ENCODE data around the gene COL1A2.

Gene COL1A2

GRCh38 chr7:94374231-94374630 is 20.5 kb upstream of the COL1A2 start:
- Histone ChIP-seq H2AK5ac (ENCODE audit: low read depth, low read length) (no peak overlapping the region), H3K23ac (ENCODE audit: low read depth, low read length, poor library complexity) (no peak overlapping the region), H3K27ac (replicated peaks; ENCODE audit: low read length) (no peak overlapping the region), H3K27me3 (ENCODE audit: control insufficient read depth in 3 of 3, insufficient read depth in 3 of 3, low read depth in 1 of 3, low read length in 3 of 3) (no peaks in the 10 kb centered on the region), H3K9ac (ENCODE audit: low read depth, low read length, poor library complexity) (no peak overlapping the region), H2BK15ac (ENCODE audit: low read length) (no peak overlapping the region), H3K4ac (ENCODE audit: low read length) (no peak overlapping the region), H3K9me3 (replicated peaks in 1 of 2; ENCODE audit: control insufficient read depth in 2 of 2, insufficient read depth in 1 of 2, low read depth in 1 of 2, low read length in 2 of 2) (peaks cover 0 to 9% of the 10 kb centered on the region in 2 donors), H2BK5ac (ENCODE audit: low read length) (no peak overlapping the region), H4K8ac (ENCODE audit: low read depth, low read length) (no peak overlapping the region), H3K36me3 (replicated peaks in 1 of 2; ENCODE audit: control insufficient read depth in 2 of 2, insufficient read depth in 2 of 2, low read length in 2 of 2) (no peaks in the 10 kb centered on the region), H3K4me3 (ENCODE audit: low read length in 2 of 2) (no peak overlapping the region), H3K18ac (ENCODE audit: low read length) (peak overlapping the region; percentile 51), H3K4me1 (ENCODE audit: control insufficient read depth in 2 of 2, insufficient read depth in 1 of 2, low read depth in 1 of 2, low read length in 2 of 2) (peaks cover 9 to 13% of the 10 kb centered on the region in 2 donors), H2BK12ac (ENCODE audit: low read length) (no peak overlapping the region), H3K14ac (ENCODE audit: low read length) (no peak overlapping the region), H4K91ac (ENCODE audit: low read depth, low read length, poor library complexity) (no peak overlapping the region), H2BK120ac (ENCODE audit: low read depth, low read length) (no peak overlapping the region), H2AFZ (ENCODE audit: low read length) (peak overlapping the region; percentile 74), H3K4me2 (ENCODE audit: insufficient read depth, low read length, poor library complexity, severe bottlenecking) (no peak overlapping the region), H3K79me1 (ENCODE audit: low read depth, low read length) (no peaks in the 10 kb centered on the region)
- DNase-seq (ENCODE audit: low spot score) = no peak
- no CpG with 5 or more reads among the region's 2 CpGs for WGBS, 2 donors (ENCODE audit: extremely low coverage in 2 of 2, insufficient read length in 2 of 2, insufficient replicate concordance in 1 of 2)

GRCh38 chr7:94374721-94375566 is 19.8 kb upstream of the COL1A2 start:
- Histone ChIP-seq H3K4me3 (ENCODE audit: low read length in 2 of 2) (no peak overlapping the region), H3K4me2 (ENCODE audit: insufficient read depth, low read length, poor library complexity, severe bottlenecking) (no peak overlapping the region), H3K4me1 (ENCODE audit: control insufficient read depth in 2 of 2, insufficient read depth in 1 of 2, low read depth in 1 of 2, low read length in 2 of 2) (peaks cover 9 to 13% of the 10 kb centered on the region in 2 donors), H4K8ac (ENCODE audit: low read depth, low read length) (no peak overlapping the region), H3K79me1 (ENCODE audit: low read depth, low read length) (no peaks in the 10 kb centered on the region), H3K14ac (ENCODE audit: low read length) (no peak overlapping the region), H3K27ac (replicated peaks; ENCODE audit: low read length) (peak overlapping the region; percentile 26), H2BK12ac (ENCODE audit: low read length) (no peak overlapping the region), H2BK15ac (ENCODE audit: low read length) (no peak overlapping the region), H2BK5ac (ENCODE audit: low read length) (no peak overlapping the region), H3K27me3 (ENCODE audit: control insufficient read depth in 3 of 3, insufficient read depth in 3 of 3, low read depth in 1 of 3, low read length in 3 of 3) (no peaks in the 10 kb centered on the region), H3K4ac (ENCODE audit: low read length) (no peak overlapping the region), H2AFZ (ENCODE audit: low read length) (peak overlapping the region; percentile 74), H3K36me3 (replicated peaks in 1 of 2; ENCODE audit: control insufficient read depth in 2 of 2, insufficient read depth in 2 of 2, low read length in 2 of 2) (no peaks in the 10 kb centered on the region), H3K9ac (ENCODE audit: low read depth, low read length, poor library complexity) (no peak overlapping the region), H2AK5ac (ENCODE audit: low read depth, low read length) (no peak overlapping the region), H3K9me3 (replicated peaks in 1 of 2; ENCODE audit: control insufficient read depth in 2 of 2, insufficient read depth in 1 of 2, low read depth in 1 of 2, low read length in 2 of 2) (peaks cover 0 to 9% of the 10 kb centered on the region in 2 donors), H4K91ac (ENCODE audit: low read depth, low read length, poor library complexity) (no peak overlapping the region), H2BK120ac (ENCODE audit: low read depth, low read length) (no peak overlapping the region), H3K23ac (ENCODE audit: low read depth, low read length, poor library complexity) (no peak overlapping the region), H3K18ac (ENCODE audit: low read length) (no peak overlapping the region)
- no CpG with 5 or more reads among the region's 5 CpGs for WGBS, 2 donors (ENCODE audit: extremely low coverage in 2 of 2, insufficient read length in 2 of 2, insufficient replicate concordance in 1 of 2)
- DNase-seq (ENCODE audit: low spot score) = no peak

GRCh38 chr7:94375691-94376090 is 19.0 kb upstream of the COL1A2 start:
- Histone ChIP-seq H2BK120ac (ENCODE audit: low read depth, low read length) (no peak overlapping the region), H3K79me1 (ENCODE audit: low read depth, low read length) (no peaks in the 10 kb centered on the region), H4K8ac (ENCODE audit: low read depth, low read length) (no peak overlapping the region), H3K14ac (ENCODE audit: low read length) (no peak overlapping the region), H3K9me3 (replicated peaks in 1 of 2; ENCODE audit: control insufficient read depth in 2 of 2, insufficient read depth in 1 of 2, low read depth in 1 of 2, low read length in 2 of 2) (peaks cover 0 to 9% of the 10 kb centered on the region in 2 donors), H3K4ac (ENCODE audit: low read length) (no peak overlapping the region), H4K91ac (ENCODE audit: low read depth, low read length, poor library complexity) (no peak overlapping the region), H2BK12ac (ENCODE audit: low read length) (no peak overlapping the region), H2BK15ac (ENCODE audit: low read length) (no peak overlapping the region), H3K9ac (ENCODE audit: low read depth, low read length, poor library complexity) (no peak overlapping the region), H3K27ac (replicated peaks; ENCODE audit: low read length) (peak overlapping the region; percentile 66), H2BK5ac (ENCODE audit: low read length) (no peak overlapping the region), H3K4me3 (ENCODE audit: low read length in 2 of 2) (no peak overlapping the region), H3K27me3 (ENCODE audit: control insufficient read depth in 3 of 3, insufficient read depth in 3 of 3, low read depth in 1 of 3, low read length in 3 of 3) (no peaks in the 10 kb centered on the region), H3K18ac (ENCODE audit: low read length) (no peak overlapping the region), H2AK5ac (ENCODE audit: low read depth, low read length) (no peak overlapping the region), H3K4me2 (ENCODE audit: insufficient read depth, low read length, poor library complexity, severe bottlenecking) (no peak overlapping the region), H3K36me3 (replicated peaks in 1 of 2; ENCODE audit: control insufficient read depth in 2 of 2, insufficient read depth in 2 of 2, low read length in 2 of 2) (no peaks in the 10 kb centered on the region), H3K4me1 (ENCODE audit: control insufficient read depth in 2 of 2, insufficient read depth in 1 of 2, low read depth in 1 of 2, low read length in 2 of 2) (peaks cover 9 to 13% of the 10 kb centered on the region in 2 donors), H3K23ac (ENCODE audit: low read depth, low read length, poor library complexity) (no peak overlapping the region), H2AFZ (ENCODE audit: low read length) (peak overlapping the region; percentile 74)
- no peak for DNase-seq (ENCODE audit: low spot score)
- no CpG with 5 or more reads among the region's 2 CpGs for WGBS, 2 donors (ENCODE audit: extremely low coverage in 2 of 2, insufficient read length in 2 of 2, insufficient replicate concordance in 1 of 2)

- DNase-seq (ENCODE audit: low spot score) = no peak
- H3K4me3 ChIP-seq (ENCODE audit: low read length in 2 of 2) = no peak overlapping the region
- H3K9ac ChIP-seq (ENCODE audit: low read depth, low read length, poor library complexity) = no peak overlapping the region
- no peak overlapping the region for H3K4me2 ChIP-seq (ENCODE audit: insufficient read depth, low read length, poor library complexity, severe bottlenecking)
- no peaks in the 10 kb centered on the region for H3K27me3 ChIP-seq (ENCODE audit: control insufficient read depth in 3 of 3, insufficient read depth in 3 of 3, low read depth in 1 of 3, low read length in 3 of 3)
- H3K4me1 ChIP-seq (ENCODE audit: control insufficient read depth in 2 of 2, insufficient read depth in 1 of 2, low read depth in 1 of 2, low read length in 2 of 2) = peaks cover 9 to 13% of the 10 kb centered on the region in 2 donors
- H3K9me3 ChIP-seq (replicated peaks in 1 of 2; ENCODE audit: control insufficient read depth in 2 of 2, insufficient read depth in 1 of 2, low read depth in 1 of 2, low read length in 2 of 2) = peaks cover 0 to 9% of the 10 kb centered on the region in 2 donors
- no peak overlapping the region for H2AK5ac ChIP-seq (ENCODE audit: low read depth, low read length)
- no peak overlapping the region for H3K14ac ChIP-seq (ENCODE audit: low read length)
- H3K36me3 ChIP-seq (replicated peaks in 1 of 2; ENCODE audit: control insufficient read depth in 2 of 2, insufficient read depth in 2 of 2, low read length in 2 of 2) = no peaks in the 10 kb centered on the region
- no CpG with 5 or more reads among the region's 1 CpG for WGBS, 2 donors (ENCODE audit: extremely low coverage in 2 of 2, insufficient read length in 2 of 2, insufficient replicate concordance in 1 of 2)
- no peak overlapping the region for H4K91ac ChIP-seq (ENCODE audit: low read depth, low read length, poor library complexity)
- H2BK5ac ChIP-seq (ENCODE audit: low read length) = no peak overlapping the region
- no peak overlapping the region for H2BK12ac ChIP-seq (ENCODE audit: low read length)
- H3K23ac ChIP-seq (ENCODE audit: low read depth, low read length, poor library complexity) = no peak overlapping the region
- H2BK120ac ChIP-seq (ENCODE audit: low read depth, low read length) = no peak overlapping the region
- no peak overlapping the region for H3K4ac ChIP-seq (ENCODE audit: low read length)
- no peak overlapping the region for H2AFZ ChIP-seq (ENCODE audit: low read length)
- H4K8ac ChIP-seq (ENCODE audit: low read depth, low read length) = no peak overlapping the region
- no peak overlapping the region for H3K27ac ChIP-seq (replicated peaks; ENCODE audit: low read length)
- H3K18ac ChIP-seq (ENCODE audit: low read length) = no peak overlapping the region
- H3K79me1 ChIP-seq (ENCODE audit: low read depth, low read length) = no peaks in the 10 kb centered on the region
- H2BK15ac ChIP-seq (ENCODE audit: low read length) = no peak overlapping the region
These were observed 18.4 kb upstream of the COL1A2 start for GRCh38 chr7:94376281-94376680.

All from neuronal stem cell (in vitro differentiated cells).